Measurements from ENCODE around the gene PRKAR1A.
"Not testable (repeated sequence)": the region's sequence is repeated elsewhere in the genome, so short reads cannot be mapped to it uniquely, and the experiment has no call there.

The PRKAR1A gene

DNA sequence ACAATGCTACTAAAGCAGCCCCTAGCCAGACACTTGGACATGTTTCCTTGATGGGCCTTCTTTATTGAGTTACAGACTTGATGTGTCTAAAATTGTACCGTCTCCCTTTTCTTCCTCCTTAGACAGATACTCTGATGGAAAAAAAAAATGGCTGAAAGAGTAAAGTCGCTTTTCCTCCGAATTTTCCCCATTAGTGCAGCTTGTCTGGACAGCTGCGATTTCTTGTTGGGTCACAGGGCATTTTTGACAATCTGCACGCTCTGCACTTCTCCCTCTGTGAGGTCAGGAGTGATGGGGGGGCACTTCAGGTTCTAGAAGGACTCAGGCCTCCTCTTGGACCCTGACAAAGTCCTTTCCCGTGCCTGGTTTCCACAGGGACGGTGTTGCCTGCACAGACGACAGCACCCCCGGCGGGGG lies 968 bp upstream of the PRKAR1A start:
- no peak for DNase-seq (ENCODE audit: low read depth, low spot score)

DNA sequence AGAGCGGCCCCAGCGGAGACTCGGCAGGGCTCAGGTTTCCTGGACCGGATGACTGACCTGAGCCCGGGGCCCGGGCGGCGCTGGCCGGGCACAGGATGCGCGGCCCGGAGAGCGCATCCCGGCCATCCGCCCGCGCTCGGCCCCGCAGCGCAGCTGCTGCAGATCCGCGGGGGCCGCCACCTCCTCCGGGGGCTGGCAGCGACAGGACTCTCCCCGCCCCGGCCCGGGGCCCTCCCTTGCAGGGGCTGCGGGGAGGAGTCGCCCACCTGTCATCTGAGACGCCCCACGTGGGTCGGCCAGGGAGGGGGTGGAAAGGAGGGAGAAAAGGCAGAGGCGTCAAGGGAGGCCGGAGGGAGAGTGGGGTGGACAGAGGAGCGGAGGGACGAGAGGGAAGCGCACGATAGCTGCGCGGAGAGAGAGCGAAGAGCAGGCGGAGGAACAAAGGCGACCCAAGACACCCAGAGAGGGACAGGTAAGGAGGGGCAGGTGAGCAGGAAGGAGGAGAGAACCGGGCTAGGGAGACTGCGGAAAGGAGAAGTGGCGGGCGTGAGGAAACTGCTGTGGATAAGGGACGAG lies 471 bp upstream of the PRKAR1A start:
- DNase-seq (ENCODE audit: low read depth, low spot score): no peak

GRCh38 chr17:68512960-68513474 lies 787 bp downstream of the PRKAR1A start:
- DNase-seq (ENCODE audit: low read depth, low spot score): no peak

- DNase-seq (ENCODE audit: low read depth, low spot score): no peak
Observed at GRCh38 chr17:68513932-68514331, 1.7 kb downstream of the PRKAR1A start.

- no peak for DNase-seq (ENCODE audit: low read depth, low spot score)
Observed at GRCh38 chr17:68514831-68515635, 2.8 kb downstream of the PRKAR1A start.

DNA sequence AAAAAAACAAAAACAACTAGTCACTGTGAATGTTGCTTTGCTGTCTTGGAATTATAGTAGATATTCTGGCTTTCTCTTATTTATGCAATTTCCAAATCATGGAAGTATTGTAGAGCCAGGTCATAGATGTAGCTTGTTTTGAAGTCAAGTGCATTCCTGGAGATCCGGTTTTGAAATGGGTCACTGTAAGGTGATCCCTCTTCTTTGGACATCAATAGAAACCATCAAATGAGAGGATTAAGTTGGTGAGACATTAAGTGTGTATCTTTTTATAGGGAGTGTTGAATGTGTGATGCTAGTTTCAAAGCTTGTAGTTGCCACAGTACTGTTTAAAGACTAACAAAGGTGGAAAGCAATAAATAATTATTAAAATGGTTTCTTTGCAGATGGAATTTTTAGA lies 4.5 kb downstream of the PRKAR1A start:
- DNase-seq (ENCODE audit: low read depth, low spot score): no peak

DNA sequence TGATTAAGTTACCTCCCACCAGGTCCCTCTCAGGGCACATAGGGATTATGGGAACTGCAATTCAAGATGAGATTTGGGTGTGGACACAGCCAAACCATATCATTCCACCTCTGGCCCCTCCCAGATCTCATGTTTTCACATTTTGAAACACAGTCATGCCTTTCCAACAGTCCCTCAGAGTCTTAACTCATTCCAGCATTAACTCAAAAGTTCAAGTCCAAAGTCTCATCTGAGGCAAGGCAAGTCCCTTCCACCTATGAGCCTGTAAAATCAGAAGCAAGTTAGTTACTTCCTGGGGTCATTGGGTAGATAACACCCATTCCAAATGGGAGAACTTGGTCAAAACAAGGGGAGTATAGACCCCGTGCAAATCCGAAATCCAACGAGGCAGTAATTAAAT lies 5.4 kb downstream of the PRKAR1A start:
- DNase-seq (ENCODE audit: low read depth, low spot score): not testable (repeated sequence)

DNA sequence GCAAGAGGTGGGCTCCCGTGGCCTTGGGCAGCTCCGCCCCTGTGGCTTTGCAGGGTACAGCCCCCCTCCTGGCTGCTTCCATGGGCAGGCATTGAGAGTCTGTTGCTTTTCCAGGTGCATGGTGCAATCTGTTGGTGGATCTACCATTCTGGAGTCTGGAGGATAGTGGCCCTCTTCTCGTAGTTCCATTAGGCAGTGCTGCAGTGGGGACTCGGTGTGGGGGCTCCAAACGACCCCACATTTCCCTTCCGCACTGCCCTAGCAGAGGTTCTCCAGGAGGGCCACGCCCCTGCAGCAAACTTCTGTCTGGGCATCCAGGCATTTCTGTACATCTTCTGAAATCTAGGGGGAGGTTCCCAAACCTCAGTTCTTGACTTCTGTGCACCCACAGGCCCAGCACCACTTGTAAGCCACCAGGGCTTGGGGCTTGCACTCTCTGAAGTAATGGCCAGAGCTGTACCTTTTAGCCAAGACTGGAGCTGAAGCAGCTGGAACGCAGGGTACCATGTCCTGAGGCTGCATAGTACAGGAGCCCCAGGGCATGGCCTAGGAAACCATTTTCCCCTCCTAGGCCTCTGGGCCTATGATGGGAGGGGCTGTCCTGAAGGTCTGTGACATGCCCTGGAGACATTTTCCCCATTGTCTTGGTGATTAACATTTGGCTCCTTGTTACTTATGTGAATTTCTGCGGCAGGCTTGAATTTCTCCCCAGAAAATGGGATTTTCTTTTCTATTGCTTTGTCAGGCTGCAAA lies 6.0 kb downstream of the PRKAR1A start:
- no peak for DNase-seq (ENCODE audit: low read depth, low spot score)

GRCh38 chr17:68519051-68519450 lies 6.8 kb downstream of the PRKAR1A start:
- not testable (repeated sequence) for DNase-seq (ENCODE audit: low read depth, low spot score)

DNA sequence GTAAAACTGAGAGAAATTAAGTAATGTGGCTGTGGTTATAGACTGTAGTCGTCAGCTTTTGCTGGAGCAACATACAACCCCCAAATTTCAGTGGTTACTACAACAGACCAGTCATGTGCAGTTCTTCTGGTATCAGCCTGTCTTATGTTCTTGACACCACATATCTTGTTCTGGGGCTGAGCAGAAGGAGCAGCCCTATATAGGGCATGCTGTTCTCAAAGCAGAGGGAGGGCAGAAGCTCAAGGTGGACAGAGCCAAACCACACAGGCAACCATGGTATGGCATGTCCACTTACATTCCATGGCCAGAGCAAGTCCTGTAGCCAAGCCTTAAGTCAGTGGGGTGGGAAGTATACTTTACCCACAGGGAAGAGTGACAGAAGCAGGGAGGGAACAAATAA lies 7.7 kb downstream of the PRKAR1A start:
- DNase-seq (ENCODE audit: low read depth, low spot score): no peak

- no peak for DNase-seq (ENCODE audit: low read depth, low spot score)
Observed at GRCh38 chr17:68522266-68522665, 10.0 kb downstream of the PRKAR1A start.

GRCh38 chr17:68526548-68526947 lies 14.3 kb downstream of the PRKAR1A start:
- no peak for DNase-seq (ENCODE audit: low read depth, low spot score)

DNA sequence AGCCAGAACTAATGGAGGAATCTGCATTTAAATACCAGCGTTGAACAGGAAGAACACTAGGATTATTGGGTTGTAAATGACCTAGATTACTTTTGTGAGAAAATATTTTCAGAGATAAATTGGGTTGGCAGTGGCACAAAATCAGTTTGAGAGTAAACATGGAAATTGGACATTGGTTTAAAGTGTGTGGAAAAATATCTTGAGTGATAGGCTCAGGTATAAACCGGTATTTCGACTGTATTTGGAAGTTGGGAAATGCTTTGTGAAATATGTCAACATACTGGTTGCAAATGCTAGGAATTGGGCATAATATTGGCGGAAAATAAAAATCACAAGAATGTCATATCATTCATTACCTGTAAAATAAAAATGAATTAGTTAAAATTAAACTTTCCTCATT lies 15.1 kb downstream of the PRKAR1A start:
- DNase-seq (ENCODE audit: low read depth, low spot score): no peak

DNA sequence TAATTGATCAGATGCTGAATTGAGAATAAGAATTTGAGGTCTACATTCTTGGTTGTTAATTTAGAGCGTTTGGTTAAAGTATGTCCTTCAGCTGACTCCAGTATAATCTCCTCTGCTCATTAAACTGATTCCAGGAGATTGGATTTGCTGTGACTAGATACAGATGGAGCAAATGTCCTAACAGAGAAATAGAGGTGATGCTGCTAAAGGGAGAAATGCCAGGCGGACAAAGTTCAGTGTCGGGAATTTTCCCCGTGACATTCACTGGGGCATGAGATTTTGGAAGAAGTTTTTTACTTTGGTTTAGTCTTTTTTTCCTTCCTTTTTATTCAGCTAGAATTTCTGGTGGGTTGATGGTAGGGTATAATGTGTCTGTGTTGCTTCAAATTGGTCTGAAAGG lies 19.0 kb downstream of the PRKAR1A start:
- no peak for DNase-seq (ENCODE audit: low read depth, low spot score)

DNA sequence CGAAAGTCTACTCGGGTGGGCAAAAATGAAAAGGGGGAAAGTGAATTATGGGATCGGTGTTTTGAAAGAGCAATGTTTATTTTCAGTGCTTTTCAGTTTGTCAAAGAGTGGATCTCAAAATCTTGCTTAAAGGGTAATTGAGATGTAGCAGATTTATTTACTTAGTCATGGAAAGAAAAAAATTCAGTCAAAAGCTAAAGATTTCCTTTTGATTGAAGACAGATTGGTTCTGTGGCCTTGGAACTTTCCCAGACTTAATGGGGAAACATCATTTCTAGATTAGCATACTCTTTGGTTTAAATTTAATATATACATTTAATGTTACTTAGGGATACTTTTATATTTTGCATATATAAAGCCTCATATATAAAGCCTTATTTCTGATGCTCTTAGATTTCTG lies 20.6 kb downstream of the PRKAR1A start:
- DNase-seq (ENCODE audit: low read depth, low spot score): no peak

DNA sequence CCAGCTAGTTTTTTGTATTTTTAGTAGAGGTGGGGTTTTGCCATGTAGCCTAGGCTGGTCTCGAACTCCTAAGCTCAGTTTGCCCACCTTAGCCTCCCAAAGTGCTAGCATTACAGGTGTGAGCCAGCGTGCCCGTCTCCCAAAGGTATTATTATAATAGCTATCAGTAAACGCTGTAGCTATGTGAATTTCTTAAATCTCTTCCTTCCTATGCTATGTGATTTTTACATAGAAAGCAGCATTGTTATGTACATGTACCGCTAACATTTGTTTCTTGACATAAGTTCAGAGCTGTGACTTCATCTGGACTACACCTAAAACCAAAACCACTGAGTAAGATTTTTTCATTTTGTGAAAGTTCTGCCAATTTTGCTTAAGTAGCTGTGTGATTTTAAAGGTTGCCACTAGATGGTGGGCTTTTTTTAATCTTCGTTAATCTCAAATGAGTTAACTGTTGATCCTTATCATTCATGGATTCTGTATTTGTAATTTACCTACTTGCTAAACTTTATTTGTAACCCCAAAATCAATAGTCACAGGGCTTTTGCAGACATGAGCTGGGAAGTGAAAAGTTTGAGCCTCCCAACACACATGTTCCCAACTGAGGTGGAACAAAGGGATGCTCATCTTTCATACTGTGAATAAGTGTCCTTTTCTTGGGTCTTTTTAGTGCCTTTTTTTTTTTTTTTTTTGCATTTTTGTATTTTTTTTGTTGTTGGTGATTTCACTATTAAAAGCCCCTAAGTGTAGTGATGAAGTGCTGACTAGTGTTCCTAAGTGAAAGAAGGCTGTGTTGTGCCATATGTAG lies 21.9 kb downstream of the PRKAR1A start:
- DNase-seq (ENCODE audit: low read depth, low spot score): no peak

GRCh38 chr17:68534695-68535088 lies 22.5 kb downstream of the PRKAR1A start:
- DNase-seq (ENCODE audit: low read depth, low spot score): no peak

GRCh38 chr17:68535922-68536321 lies 23.7 kb downstream of the PRKAR1A start:
- no peak for DNase-seq (ENCODE audit: low read depth, low spot score)

GRCh38 chr17:68539548-68540467 lies 27.6 kb downstream of the PRKAR1A start:
- DNase-seq (ENCODE audit: low read depth, low spot score): no peak

- no peak for DNase-seq (ENCODE audit: low read depth, low spot score)
Observed at GRCh38 chr17:68540981-68541380, 28.8 kb downstream of the PRKAR1A start.

- DNase-seq (ENCODE audit: low read depth, low spot score): no peak
Observed at GRCh38 chr17:68541816-68542215, 29.6 kb downstream of the PRKAR1A start.
